Measurements from ENCODE around the gene SPATA25.

Gene SPATA25

GRCh38 chr20:45836841-45837240 is 50.6 kb downstream of the SPATA25 start:
- no peak for DNase-seq (ENCODE audit: low read depth, low spot score)

All from ELF-1 (cell line).